Measurements from ENCODE around the gene DBNDD1.
"Not testable (repeated sequence)": the region's sequence is repeated elsewhere in the genome, so short reads cannot be mapped to it uniquely, and the experiment has no call there.

Gene DBNDD1

DNA sequence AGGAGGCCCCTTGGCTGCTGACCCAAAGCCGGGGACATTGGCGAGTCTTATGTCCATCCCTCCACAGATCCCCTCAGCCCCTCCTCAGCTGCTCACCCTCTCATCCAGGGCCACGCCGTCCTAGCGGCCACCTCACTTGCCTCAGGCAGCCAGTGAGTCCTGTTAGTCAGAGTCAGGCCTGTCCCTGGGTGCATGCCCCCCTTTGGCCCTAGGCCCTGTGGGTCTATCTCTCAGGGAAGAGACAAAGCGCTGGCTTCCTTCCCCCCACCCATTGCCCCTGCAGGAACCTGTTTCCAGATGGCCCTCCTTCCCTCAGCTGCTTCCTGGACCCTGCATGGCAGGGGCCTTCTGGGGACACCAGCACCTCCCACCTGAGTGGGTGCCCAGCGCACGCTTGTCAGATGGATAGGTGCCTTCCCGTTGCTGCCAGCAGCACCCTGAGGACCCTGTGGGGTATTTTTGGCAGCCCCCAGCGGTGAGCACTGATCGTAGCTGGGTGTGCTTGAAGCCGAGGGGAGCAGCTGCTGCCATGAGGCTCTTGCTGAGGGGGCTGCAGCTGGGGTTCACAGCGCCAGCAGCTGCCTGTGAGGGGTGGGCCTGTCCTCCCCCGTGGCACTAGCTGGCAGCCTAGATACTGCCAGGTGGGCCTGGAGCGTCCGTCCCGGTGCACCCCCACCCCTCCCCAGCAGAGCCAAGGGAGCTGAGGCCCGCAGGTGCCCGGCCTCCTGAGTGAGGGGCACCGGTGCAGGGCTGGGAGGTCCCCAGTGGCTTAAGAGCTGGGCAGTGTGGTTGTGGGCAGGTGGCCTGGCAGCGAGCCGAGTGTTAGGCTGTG is 8.4 kb downstream of the DBNDD1 start:
- no peak for DNase-seq

- no peak for DNase-seq
Measured at GRCh38 chr16:90009172-90009899, 9.9 kb downstream of the DBNDD1 start.

DNA sequence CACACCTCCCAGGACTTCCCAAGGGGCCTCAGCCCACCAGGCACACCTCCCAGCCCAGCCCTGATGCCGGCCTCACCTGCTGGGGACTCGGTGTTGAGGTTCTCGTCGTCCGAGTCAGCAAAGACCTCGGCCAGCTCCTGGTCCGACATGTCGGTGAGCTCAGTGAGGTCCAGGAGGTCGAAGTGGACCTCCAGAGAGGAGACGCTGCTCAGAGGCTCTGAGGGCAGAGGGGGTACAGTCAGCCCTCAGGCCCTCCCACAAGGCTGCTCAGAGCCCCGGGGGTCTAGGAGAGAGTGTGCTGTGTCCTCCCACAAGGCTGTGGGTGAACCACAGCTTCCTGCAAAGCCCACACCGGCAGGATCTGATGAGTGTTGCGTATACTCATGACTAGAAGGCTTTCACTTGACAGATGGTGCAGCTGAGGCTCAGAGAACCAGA is 10.5 kb downstream of the DBNDD1 start:
- peak; percentile 71 for DNase-seq

- not testable (repeated sequence) for DNase-seq
Measured at GRCh38 chr16:90007635-90008234, 11.5 kb downstream of the DBNDD1 start.

DNA sequence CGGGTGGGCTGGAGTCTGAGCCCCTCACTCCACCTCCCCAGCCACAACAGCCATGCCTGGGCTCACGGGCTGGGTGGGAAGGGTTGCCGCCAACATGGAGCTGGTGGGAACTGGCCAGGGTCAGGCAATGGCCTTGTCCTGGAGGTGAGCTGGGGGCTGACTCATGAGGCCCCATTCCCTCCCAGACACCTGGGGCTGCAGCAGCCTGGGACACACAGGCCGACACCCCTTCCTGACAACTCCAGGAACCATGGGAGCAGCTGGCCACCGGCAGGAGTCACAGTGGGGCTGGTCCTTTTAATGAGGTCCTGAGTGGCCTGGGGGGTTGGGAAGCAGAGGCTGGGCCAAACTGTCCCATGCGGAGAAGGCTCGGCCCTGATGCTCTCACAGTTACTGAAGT is 12.2 kb downstream of the DBNDD1 start:
- DNase-seq: no peak

GRCh38 chr16:90005956-90006663 is 13.1 kb downstream of the DBNDD1 start:
- no peak for DNase-seq

- DNase-seq: no peak
Measured at GRCh38 chr16:90004577-90004976, 14.7 kb downstream of the DBNDD1 start.

DNA sequence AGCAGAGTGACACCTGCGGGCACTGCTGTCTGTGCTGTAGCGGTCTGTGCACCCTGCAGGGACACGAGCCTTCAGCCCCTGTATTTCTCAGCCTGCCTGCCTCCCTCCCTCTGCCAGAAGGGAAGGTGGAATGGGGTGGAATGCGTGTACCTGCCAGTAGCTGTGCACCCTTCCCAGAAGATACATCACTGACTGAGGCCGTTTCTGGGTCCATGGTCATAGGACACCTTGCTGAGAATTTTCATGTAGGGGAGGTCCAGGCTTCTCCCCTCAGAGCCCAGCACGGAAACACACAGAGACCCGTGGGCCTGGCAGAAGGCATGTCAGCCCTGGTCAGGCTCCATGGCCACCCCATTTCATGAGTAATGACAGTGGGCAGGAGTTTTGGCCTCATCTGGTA is 16.5 kb downstream of the DBNDD1 start:
- DNase-seq: no peak

- no peak for DNase-seq
Measured at GRCh38 chr16:90001761-90002503, 17.3 kb downstream of the DBNDD1 start.

DNA sequence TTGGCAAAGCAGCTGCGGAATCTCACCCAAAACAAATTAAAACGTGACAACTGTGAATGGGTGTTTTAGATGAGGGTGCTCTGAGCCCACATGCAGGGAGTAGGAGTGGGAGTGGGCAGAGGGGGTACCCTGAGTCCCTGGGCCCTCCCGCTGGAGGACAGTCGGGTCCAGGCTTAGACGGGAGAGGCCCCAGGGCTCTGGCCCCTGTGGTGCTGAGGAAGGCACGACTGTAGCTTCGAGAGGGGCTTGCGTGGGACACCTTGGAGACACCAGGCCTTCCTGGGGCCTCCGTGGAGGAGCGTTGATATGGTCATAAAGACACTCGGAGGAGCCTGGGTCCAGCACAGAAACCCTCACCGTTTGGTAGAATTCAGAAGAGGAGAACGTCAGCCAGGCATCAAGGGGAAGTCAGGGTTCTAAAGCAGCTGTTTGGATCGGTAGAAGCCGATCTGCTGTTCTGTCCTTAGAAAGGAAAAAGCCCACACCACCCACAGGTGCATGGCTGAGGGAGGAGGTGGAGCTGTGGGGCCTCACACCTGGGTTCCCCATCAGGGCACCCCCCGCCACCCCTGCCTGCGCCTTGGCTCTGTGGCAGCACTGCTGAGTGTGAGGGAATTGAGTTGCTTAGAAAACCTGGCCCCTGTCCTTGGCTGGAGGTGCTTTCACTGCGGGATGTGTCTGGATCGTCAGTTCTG is 18.4 kb downstream of the DBNDD1 start:
- no peak for DNase-seq

DNA sequence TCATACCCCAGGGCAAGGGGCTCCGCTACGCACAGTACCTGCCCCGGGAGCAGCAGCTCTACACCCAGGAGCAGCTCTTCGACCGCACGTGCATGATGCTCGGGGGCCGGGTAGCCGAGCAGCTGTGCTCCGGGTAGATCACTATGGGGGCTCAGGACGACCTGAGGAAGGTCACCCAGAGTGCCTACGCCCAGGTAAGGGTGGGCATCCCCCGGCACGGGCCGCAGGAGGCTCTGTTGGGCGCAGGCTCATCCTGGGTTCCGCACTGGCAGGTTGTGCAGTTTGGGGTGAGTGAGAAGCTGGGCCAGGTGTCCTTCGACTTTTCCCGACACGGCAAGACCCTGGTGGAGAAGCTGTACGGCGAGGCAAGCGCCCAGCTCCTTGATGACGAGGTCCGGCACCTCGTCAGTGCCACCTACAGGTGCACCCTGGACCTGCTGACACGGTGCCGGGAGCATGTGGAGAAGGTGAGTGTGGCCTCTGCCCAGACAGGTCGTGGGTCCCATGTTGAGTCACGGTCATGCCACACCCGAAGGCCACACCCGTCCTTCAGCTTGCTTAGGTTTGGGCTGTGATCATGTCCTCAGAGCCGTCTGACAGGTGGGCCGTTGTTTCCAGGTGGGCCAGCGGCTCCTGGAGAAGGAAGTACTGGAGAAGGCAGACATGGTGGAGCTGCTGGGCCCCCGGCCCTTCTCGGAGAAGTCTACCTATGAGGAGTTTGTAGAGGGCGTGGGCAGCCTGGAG is 19.3 kb downstream of the DBNDD1 start:
- DNase-seq: no peak

DNA sequence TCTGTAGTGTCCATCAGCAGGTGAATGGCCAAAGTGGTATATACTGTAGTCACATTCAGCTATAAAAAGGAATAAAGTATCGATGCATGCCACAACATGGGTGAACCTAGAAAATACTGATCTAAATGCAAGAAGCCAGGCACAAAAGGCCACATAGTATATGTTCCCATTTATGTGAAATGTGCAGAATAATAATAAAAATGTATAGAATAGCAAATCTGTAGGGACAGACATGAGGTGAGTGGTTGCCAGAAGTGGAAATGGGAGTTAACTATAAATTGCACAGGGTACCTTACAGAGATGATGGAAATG is 23.1 kb downstream of the DBNDD1 start:
- no peak for DNase-seq

DNA sequence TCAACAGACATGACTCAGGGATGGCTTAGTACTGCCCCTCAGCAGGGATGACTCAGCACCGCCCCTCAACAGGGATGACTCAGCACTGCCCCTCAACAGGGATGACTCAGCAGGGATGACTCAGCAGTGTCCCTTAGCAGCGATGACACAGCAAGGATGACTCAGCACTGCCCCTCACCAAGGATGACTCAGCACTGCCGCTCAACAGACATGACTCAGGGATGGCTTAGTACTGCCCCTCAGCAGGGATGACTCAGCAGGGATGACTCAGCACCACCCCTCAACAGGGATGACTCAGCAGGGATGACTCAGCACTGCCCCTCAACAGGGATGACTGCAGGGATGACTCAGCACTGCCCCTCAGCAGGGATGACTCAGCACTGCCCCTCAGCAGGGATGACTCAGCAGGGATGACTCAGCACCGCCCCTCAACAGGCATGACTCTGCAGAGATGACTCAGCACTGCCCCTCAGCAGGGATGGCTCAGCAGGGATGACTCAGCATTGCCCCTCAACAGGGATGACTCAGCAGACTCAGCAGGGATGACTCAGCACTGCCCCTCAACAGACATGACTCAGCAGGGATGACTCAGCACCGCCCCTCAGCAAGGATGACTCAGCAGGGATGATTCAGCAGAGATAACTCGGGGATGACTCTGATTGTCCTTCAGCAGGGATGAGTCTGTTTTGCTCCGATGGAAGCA is 23.6 kb downstream of the DBNDD1 start:
- peak; percentile 37 for DNase-seq

GRCh38 chr16:89994721-89995474 is 24.4 kb downstream of the DBNDD1 start:
- peak; percentile 42 for DNase-seq

DNA sequence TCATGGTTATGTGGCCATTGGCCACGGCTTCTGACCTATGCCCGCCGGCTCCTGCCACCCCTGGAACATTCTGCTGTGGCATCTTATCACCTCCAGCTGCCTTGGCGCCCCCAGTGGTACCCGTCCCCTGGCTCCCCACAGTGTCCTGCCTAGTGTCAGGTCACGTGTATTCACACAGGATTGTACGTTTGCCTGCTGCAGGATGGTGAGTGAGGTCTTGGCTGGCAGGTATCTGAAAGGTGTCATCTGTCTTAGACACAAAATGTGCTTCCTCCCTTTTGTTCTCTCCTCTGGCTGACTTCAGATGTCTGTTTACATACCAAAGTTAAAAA is 24.9 kb downstream of the DBNDD1 start:
- DNase-seq: no peak

GRCh38 chr16:89993971-89994370 is 25.3 kb downstream of the DBNDD1 start:
- no peak for DNase-seq

GRCh38 chr16:89993377-89993776 is 25.9 kb downstream of the DBNDD1 start:
- no peak for DNase-seq

GRCh38 chr16:89990799-89991198 is 28.5 kb downstream of the DBNDD1 start:
- DNase-seq: no peak

DNA sequence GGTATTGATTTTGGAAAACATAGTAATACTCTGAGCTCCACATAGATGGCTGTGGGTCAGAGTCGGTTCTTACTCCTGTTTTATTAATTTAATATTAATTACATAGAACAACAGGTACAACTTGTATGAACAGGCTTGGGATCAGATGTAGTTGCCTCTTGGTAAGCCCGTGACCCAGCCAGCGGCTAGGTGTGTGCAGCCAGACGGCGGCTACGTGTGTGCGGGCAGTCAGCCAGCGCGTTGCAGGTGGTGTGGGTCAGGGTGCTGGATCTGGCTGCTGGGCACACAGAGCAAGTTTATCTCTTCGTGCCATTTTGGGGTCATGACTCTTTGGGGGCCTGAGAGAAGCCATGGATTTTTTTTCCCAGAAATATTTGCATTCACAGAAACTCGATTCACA is 30.3 kb downstream of the DBNDD1 start:
- DNase-seq: no peak

DNA sequence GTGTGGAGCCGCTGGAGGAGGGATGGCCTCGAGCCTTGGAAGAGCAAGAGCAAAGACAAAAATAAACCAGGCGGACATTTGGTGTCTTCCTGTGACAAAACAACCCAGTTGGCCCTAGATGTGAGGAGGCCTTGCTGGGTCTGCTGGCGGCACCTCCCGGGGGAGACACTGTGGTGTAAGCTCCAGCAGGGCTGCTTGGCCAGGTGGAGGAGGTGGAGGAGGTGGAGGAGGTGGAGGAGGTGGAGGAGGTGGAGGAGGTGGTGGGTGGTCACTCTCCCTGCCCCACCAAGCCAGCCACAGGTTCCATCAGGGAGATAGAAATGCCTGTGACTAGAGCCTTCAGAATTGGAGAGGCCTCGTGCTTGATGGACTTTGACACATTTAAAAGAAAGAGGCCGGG is 32.1 kb downstream of the DBNDD1 start:
- no peak for DNase-seq
